ENCODE data around the gene WDR11. TPM values are rescaled to one million over a fixed set of nuclear protein-coding genes. Genes with fewer than 3 reads are reported as not detected.

The WDR11 gene
- polyA plus RNA-seq, 3 donors: 32.9 to 68.0 (median 50.1) TPM

GRCh38 chr10:120953897-120954296, 102.7 kb downstream of the WDR11 start:
- H3K4me2 ChIP-seq (replicated peaks; ENCODE audit: extremely low read depth, low read length, poor library complexity, severe bottlenecking): no peak overlapping the region
- H3K9ac ChIP-seq (ENCODE audit: insufficient read depth, low read length, poor library complexity, severe bottlenecking): no peak overlapping the region
- Mint-ChIP-seq H3K4me1 (peaks cover 4% of the 10 kb centered on the region), H3K27me3 (ENCODE audit: low read depth in 3 of 3) (peaks cover 42 to 80% (median 69%) of the 10 kb centered on the region in 3 donors), H3K27ac (peak overlapping the region in 1 of 7 donors; percentile 62), H3K36me3 (no peaks in the 10 kb centered on the region), H3K9me3 (peaks cover 4 to 28% (median 22%) of the 10 kb centered on the region in 7 donors), H3K4me3 (peak overlapping the region in 1 of 2 donors; percentile 46)
- H3K4me3 ChIP-seq (replicated peaks in 1 of 3; ENCODE audit: low read depth in 2 of 3, low read length in 3 of 3): no peak overlapping the region
- H2AFZ ChIP-seq (ENCODE audit: insufficient read depth, low read depth, low read length, poor library complexity, severe bottlenecking): no peak overlapping the region
- intact Hi-C loops (cut with micrococcal nuclease): no loop called here
- H3K4me1 ChIP-seq (ENCODE audit: control insufficient read depth in 1 of 2, insufficient read depth in 2 of 2, low read length in 2 of 2): peaks cover 4 to 7% of the 10 kb centered on the region in 2 donors
- peaks cover 66 to 97% of the 10 kb centered on the region in 2 donors for H3K27me3 ChIP-seq (ENCODE audit: control insufficient read depth in 2 of 2, insufficient read depth in 2 of 2, low read length in 2 of 2)
- H3K79me2 ChIP-seq (ENCODE audit: insufficient read depth, low read length): no peaks in the 10 kb centered on the region
- H4K20me1 ChIP-seq (ENCODE audit: insufficient read depth, low read length): no peaks in the 10 kb centered on the region
- no peak overlapping the region for H3K27ac ChIP-seq (ENCODE audit: low read depth in 1 of 2, low read length in 2 of 2)
- no peak for DNase-seq
- no peaks in the 10 kb centered on the region for H3K36me3 ChIP-seq (replicated peaks in 1 of 2; ENCODE audit: control insufficient read depth in 1 of 2, insufficient read depth in 2 of 2, low read length in 2 of 2)
- peaks cover 20 to 48% of the 10 kb centered on the region in 2 donors for H3K9me3 ChIP-seq (replicated peaks in 1 of 2; ENCODE audit: control insufficient read depth in 1 of 2, insufficient read depth in 1 of 2, low read length in 2 of 2)
- no CpG with 5 or more reads among the region's 1 CpG for WGBS (ENCODE audit: insufficient coverage)
- TF ChIP-seq CTCF (IDR thresholded peaks at IDR 0.05): no peak

All from CD14-positive monocyte (primary cell).